Measurements from ENCODE around the gene ME1. TPM values are rescaled to one million over a fixed set of nuclear protein-coding genes. Genes with fewer than 3 reads are reported as not detected.

ME1 gene
- total RNA-seq, 1 experiment from 2014 or later, result 131 TPM

DNA sequence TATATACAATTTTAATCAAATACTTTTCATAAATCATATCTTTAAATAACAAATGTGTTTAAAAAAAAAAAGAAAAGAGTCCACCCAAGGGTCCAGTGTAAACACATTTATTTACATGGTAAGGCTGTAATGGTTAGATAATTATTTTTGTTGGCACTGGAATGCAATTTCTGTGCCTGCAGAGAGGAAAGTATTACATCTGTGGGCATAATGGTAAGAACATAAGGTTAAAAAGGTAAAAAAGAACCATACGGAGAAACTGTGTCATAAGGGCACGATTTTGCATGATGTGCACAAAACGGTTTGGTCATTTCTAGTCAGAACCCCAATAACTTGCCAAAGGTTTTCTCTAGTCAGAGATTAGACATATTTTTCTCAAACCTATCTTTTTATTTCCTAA lies 183.4 kb downstream of the ME1 start:
- H3K4me3 Mint-ChIP-seq (ENCODE audit: unreplicated experiment), result no peak overlapping the region
- TF ChIP-seq, protein P1, sequence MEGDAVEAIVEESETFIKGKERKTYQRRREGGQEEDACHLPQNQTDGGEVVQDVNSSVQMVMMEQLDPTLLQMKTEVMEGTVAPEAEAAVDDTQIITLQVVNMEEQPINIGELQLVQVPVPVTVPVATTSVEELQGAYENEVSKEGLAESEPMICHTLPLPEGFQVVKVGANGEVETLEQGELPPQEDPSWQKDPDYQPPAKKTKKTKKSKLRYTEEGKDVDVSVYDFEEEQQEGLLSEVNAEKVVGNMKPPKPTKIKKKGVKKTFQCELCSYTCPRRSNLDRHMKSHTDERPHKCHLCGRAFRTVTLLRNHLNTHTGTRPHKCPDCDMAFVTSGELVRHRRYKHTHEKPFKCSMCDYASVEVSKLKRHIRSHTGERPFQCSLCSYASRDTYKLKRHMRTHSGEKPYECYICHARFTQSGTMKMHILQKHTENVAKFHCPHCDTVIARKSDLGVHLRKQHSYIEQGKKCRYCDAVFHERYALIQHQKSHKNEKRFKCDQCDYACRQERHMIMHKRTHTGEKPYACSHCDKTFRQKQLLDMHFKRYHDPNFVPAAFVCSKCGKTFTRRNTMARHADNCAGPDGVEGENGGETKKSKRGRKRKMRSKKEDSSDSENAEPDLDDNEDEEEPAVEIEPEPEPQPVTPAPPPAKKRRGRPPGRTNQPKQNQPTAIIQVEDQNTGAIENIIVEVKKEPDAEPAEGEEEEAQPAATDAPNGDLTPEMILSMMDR (IDR thresholded peaks at IDR 0.05; ENCODE audit: insufficient read depth in 1 of 2, low read depth in 1 of 2, low read length in 1 of 2, severe bottlenecking in 1 of 2, unreplicated experiment in 1 of 2), result no peak
- POLR2A ChIA-PET, result no interaction called here
- H3K27ac Mint-ChIP-seq (ENCODE audit: unreplicated experiment), result no peak overlapping the region
- H3K4me3 ChIP-seq (ENCODE audit: low read depth, low read length), result no peak overlapping the region
- H3K9me3 Mint-ChIP-seq (ENCODE audit: unreplicated experiment), result no peaks in the 10 kb centered on the region
- DNase-seq, result no peak
- H3K36me3 Mint-ChIP-seq (ENCODE audit: insufficient read depth, unreplicated experiment), result peaks cover 56% of the 10 kb centered on the region
- no TSS peak for BruUV-seq (replicated peaks)
- peaks cover 6% of the 10 kb centered on the region; the same call in 1 of the 2 replicates for H3K4me1 ChIP-seq
- intact Hi-C loops (cut with micrococcal nuclease; ENCODE audit: unreplicated experiment), result no loop called here
- H3K36me3 ChIP-seq (ENCODE audit: control insufficient read depth, insufficient read depth, low read length), result no peaks in the 10 kb centered on the region
- H3K4me1 Mint-ChIP-seq (ENCODE audit: low read depth, unreplicated experiment), result peaks cover 29% of the 10 kb centered on the region
- no peaks in the 10 kb centered on the region for H3K27me3 ChIP-seq (replicated peaks; ENCODE audit: control insufficient read depth, insufficient read depth, low read length)
- CTCF ChIA-PET, result no interaction called here
- no peaks in the 10 kb centered on the region for H3K27me3 Mint-ChIP-seq (ENCODE audit: insufficient read depth, unreplicated experiment)
- peaks cover 5% of the 10 kb centered on the region; the same call in 1 of the 2 replicates for H3K9me3 ChIP-seq

- intact Hi-C loops (cut with micrococcal nuclease; ENCODE audit: unreplicated experiment), result no loop called here
- ChIA-PET CTCF (no interaction called here), POLR2A (no interaction called here)
- no peaks in the 10 kb centered on the region for H3K9me3 ChIP-seq
- peaks cover 39% of the 10 kb centered on the region for H3K36me3 Mint-ChIP-seq (ENCODE audit: insufficient read depth, unreplicated experiment)
- no peaks in the 10 kb centered on the region for H3K9me3 Mint-ChIP-seq (ENCODE audit: unreplicated experiment)
- H3K4me3 Mint-ChIP-seq (ENCODE audit: unreplicated experiment), result no peak overlapping the region
- TF ChIP-seq, protein P1 (IDR thresholded peaks at IDR 0.05; ENCODE audit: insufficient read depth in 1 of 2, low read depth in 1 of 2, low read length in 1 of 2, severe bottlenecking in 1 of 2, unreplicated experiment in 1 of 2), result no peak
- DNase-seq, result no peak
- H3K27me3 Mint-ChIP-seq (ENCODE audit: insufficient read depth, unreplicated experiment), result no peaks in the 10 kb centered on the region
- no TSS peak for BruUV-seq (replicated peaks)
- H3K27me3 ChIP-seq (replicated peaks; ENCODE audit: control insufficient read depth, insufficient read depth, low read length), result no peaks in the 10 kb centered on the region
- H3K4me1 ChIP-seq, result no peaks in the 10 kb centered on the region
- no peak overlapping the region for H3K4me3 ChIP-seq (ENCODE audit: low read depth, low read length)
- peaks cover 11% of the 10 kb centered on the region for H3K4me1 Mint-ChIP-seq (ENCODE audit: low read depth, unreplicated experiment)
- H3K27ac Mint-ChIP-seq (ENCODE audit: unreplicated experiment), result no peak overlapping the region
- no peaks in the 10 kb centered on the region for H3K36me3 ChIP-seq (ENCODE audit: control insufficient read depth, insufficient read depth, low read length)
Measured at GRCh38 chr6:83231146-83231545, 199.7 kb downstream of the ME1 start.

DNA sequence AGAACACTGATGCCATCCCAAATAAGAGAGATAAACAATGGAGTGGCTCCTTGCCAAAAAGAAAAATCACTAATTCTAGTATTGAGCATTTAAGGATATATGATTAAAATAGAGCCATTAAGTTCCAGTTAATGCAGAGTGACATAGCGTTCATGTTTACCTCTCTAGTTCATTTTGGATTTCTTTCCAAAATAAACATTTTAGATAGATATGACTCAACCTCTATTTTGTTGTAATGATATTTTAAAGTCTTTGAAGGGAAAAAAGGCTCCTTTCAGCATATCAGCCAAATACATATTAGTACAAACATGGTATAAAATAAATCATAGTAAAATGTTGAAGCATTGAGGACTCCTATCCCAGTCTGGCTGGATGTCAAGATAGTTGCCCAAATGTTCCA lies 204.3 kb downstream of the ME1 start:
- Histone ChIP-seq H3K36me3 (ENCODE audit: control insufficient read depth, insufficient read depth, low read length) (no peaks in the 10 kb centered on the region), H3K9me3 (no peaks in the 10 kb centered on the region), H3K4me3 (ENCODE audit: low read depth, low read length) (no peak overlapping the region), H3K27me3 (replicated peaks; ENCODE audit: control insufficient read depth, insufficient read depth, low read length) (no peaks in the 10 kb centered on the region), H3K4me1 (peaks cover 21% of the 10 kb centered on the region; the same call in 1 of the 2 replicates)
- POLR2A ChIA-PET, result no interaction called here
- TF ChIP-seq, protein P1 (IDR thresholded peaks at IDR 0.05; ENCODE audit: insufficient read depth in 1 of 2, low read depth in 1 of 2, low read length in 1 of 2, severe bottlenecking in 1 of 2, unreplicated experiment in 1 of 2), result no peak
- CTCF ChIA-PET, result no interaction called here
- BruUV-seq (replicated peaks), result no TSS peak
- H3K27ac Mint-ChIP-seq (ENCODE audit: unreplicated experiment), result no peak overlapping the region
- H3K4me3 Mint-ChIP-seq (ENCODE audit: unreplicated experiment), result no peak overlapping the region
- peaks cover 61% of the 10 kb centered on the region for H3K36me3 Mint-ChIP-seq (ENCODE audit: insufficient read depth, unreplicated experiment)
- no peak for DNase-seq
- no peaks in the 10 kb centered on the region for H3K27me3 Mint-ChIP-seq (ENCODE audit: insufficient read depth, unreplicated experiment)
- no peaks in the 10 kb centered on the region for H3K9me3 Mint-ChIP-seq (ENCODE audit: unreplicated experiment)
- intact Hi-C loops (cut with micrococcal nuclease; ENCODE audit: unreplicated experiment), result no loop called here
- peaks cover 10% of the 10 kb centered on the region for H3K4me1 Mint-ChIP-seq (ENCODE audit: low read depth, unreplicated experiment)
